Activated naive CD8-positive, alpha-beta T cell treated with anti-CD3 and anti-CD28 coated beads for 36 hours (primary cell): ENCODE results near the gene CAPNS2. TPM values are rescaled to one million over a fixed set of nuclear protein-coding genes. Genes with fewer than 3 reads are reported as not detected.

ENCODE experiments used
- DNase-seq: peaks from one replicate; pipeline ENCODE4 v3.0.0; 2021
- H3K27ac Mint-ChIP-seq: one replicate; pipeline ENCODE4 v1.8.0; 2022; ENCODE audit warnings: mild to moderate bottlenecking, moderate library complexity, mixed read lengths
- H3K27me3 Mint-ChIP-seq: one replicate; pipeline ENCODE4 v1.8.0; 2022; ENCODE audit warnings: mild to moderate bottlenecking, mixed read lengths
- H3K36me3 Mint-ChIP-seq: one replicate; pipeline ENCODE4 v1.8.0; 2021; ENCODE audit warnings: mild to moderate bottlenecking, mixed read lengths
- H3K4me1 Mint-ChIP-seq: one replicate; pipeline ENCODE4 v1.8.0; 2021; ENCODE audit warnings: mixed read lengths
- H3K4me3 Mint-ChIP-seq: one replicate; pipeline ENCODE4 v1.8.0; 2022; ENCODE audit warnings: mild to moderate bottlenecking, moderate library complexity, mixed read lengths
- H3K9me3 Mint-ChIP-seq: one replicate; pipeline ENCODE4 v1.8.0; 2022; ENCODE audit warnings: mixed read lengths
- total RNA-seq, 2 experiments: library from RNA; stranded (reverse); gene quantifications; one replicate each; pipeline ENCODE4 v1.2.3, GENCODE V29; 2021

CAPNS2 gene
- total RNA-seq, 2 experiments from 2014 or later, result not detected

DNA sequence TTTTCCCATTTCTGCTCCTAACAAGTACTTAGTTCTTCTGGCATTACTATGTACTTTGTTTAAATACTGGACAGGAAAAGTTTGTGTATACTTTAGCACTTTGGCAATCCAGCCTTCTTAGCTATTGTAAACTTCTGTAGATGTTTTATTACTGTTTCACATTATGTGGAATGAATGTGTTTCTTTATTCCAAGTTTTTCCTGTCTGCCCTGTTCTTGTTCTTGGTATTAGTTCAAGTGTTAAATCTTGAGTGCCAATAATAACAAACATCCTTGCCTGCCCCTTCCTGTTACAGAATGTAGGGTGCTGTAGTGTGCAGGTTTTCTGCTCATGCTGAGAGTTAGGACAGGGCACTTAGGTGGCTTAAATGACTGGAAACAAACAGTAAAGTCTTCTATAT is 7.3 kb upstream of the CAPNS2 start:
- Mint-ChIP-seq H3K4me3 (no peak overlapping the region), H3K27me3 (peaks cover 6% of the 10 kb centered on the region), H3K4me1 (no peaks in the 10 kb centered on the region), H3K9me3 (no peaks in the 10 kb centered on the region), H3K27ac (no peak overlapping the region), H3K36me3 (no peaks in the 10 kb centered on the region)
- no peak for DNase-seq

- Mint-ChIP-seq H3K4me3 (no peak overlapping the region), H3K9me3 (no peaks in the 10 kb centered on the region), H3K27ac (no peak overlapping the region), H3K36me3 (no peaks in the 10 kb centered on the region), H3K27me3 (peaks cover 6% of the 10 kb centered on the region), H3K4me1 (no peaks in the 10 kb centered on the region)
- no peak for DNase-seq
These were observed 6.5 kb upstream of the CAPNS2 start for GRCh38 chr16:55559933-55560516.

GRCh38 chr16:55561319-55561848 is 5.1 kb upstream of the CAPNS2 start:
- Mint-ChIP-seq H3K9me3 (no peaks in the 10 kb centered on the region), H3K27me3 (peaks cover 6% of the 10 kb centered on the region), H3K27ac (no peak overlapping the region), H3K4me1 (no peaks in the 10 kb centered on the region), H3K36me3 (no peaks in the 10 kb centered on the region), H3K4me3 (no peak overlapping the region)
- DNase-seq, result no peak

DNA sequence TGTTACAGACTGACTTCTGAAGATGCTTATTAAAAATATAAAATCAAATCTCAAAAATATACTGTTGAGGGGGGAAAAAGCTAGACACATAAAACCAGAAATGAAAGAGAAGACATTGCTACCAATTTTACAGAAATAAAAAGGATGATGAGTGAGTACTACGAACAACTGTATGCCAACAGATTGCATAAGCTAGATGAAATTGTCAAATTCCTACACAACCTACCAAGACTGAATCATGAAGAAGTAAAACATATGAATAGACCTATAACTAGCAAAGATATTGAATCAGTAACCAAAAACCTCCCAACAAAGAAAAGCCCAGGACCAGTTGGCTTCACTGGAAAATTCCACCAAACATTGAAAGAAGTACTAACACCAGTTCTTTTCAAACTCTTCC is 3.5 kb upstream of the CAPNS2 start:
- H3K4me3 Mint-ChIP-seq, result no peak overlapping the region
- no peaks in the 10 kb centered on the region for H3K36me3 Mint-ChIP-seq
- no peak overlapping the region for H3K27ac Mint-ChIP-seq
- no peaks in the 10 kb centered on the region for H3K4me1 Mint-ChIP-seq
- no peak for DNase-seq
- no peaks in the 10 kb centered on the region for H3K9me3 Mint-ChIP-seq
- H3K27me3 Mint-ChIP-seq, result peaks cover 6% of the 10 kb centered on the region

- Mint-ChIP-seq H3K4me3 (no peak overlapping the region), H3K4me1 (no peaks in the 10 kb centered on the region), H3K9me3 (no peaks in the 10 kb centered on the region), H3K27me3 (peaks cover 6% of the 10 kb centered on the region), H3K36me3 (no peaks in the 10 kb centered on the region), H3K27ac (no peak overlapping the region)
- no peak for DNase-seq
These were observed 2.7 kb upstream of the CAPNS2 start for GRCh38 chr16:55563797-55564196.

GRCh38 chr16:55565086-55565485 is 1.4 kb upstream of the CAPNS2 start:
- no peak for DNase-seq
- Mint-ChIP-seq H3K27ac (no peak overlapping the region), H3K4me3 (no peak overlapping the region), H3K36me3 (no peaks in the 10 kb centered on the region), H3K27me3 (peaks cover 6% of the 10 kb centered on the region), H3K9me3 (no peaks in the 10 kb centered on the region), H3K4me1 (no peaks in the 10 kb centered on the region)

DNA sequence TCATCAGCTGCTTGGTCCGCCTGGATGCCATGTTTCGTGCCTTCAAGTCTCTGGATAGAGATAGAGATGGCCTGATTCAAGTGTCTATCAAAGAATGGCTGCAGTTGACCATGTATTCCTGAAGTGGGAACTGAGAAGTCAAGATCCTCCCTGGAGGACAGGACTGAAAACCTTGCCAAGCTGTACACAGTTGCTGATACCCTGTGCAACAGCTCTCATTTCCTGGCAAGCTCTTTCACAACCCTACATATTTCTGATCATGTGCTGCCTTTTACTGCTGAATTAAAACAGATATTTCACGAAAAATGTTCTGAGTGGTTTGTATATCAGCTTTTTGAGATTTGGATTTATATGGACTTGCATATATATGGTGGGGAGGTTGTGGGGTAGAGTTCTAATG is 898 bp downstream of the CAPNS2 start:
- no peaks in the 10 kb centered on the region for H3K9me3 Mint-ChIP-seq
- H3K27me3 Mint-ChIP-seq, result peaks cover 6% of the 10 kb centered on the region
- no peak for DNase-seq
- H3K36me3 Mint-ChIP-seq, result no peaks in the 10 kb centered on the region
- no peak overlapping the region for H3K27ac Mint-ChIP-seq
- H3K4me3 Mint-ChIP-seq, result no peak overlapping the region
- no peaks in the 10 kb centered on the region for H3K4me1 Mint-ChIP-seq

DNA sequence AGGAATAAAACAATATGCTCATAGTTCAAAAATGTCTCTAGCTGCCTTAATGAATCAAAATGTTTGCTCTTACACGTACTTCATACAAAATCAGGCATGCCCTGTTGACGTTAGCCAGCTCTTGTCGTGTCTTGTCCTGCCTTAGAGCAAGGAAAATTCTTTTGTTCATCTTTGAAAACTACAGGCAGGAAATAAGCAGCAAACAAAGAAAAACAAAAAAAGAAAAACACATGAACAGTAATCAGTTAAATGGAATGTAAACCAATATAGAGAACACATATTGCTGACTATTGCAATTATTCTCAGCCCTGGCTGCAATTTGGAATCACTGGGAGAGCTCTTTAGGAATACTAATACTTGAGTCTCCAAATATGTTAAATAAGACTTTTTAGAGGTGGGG is 1.7 kb downstream of the CAPNS2 start:
- no peak overlapping the region for H3K4me3 Mint-ChIP-seq
- no peak overlapping the region for H3K27ac Mint-ChIP-seq
- no peaks in the 10 kb centered on the region for H3K36me3 Mint-ChIP-seq
- no peak for DNase-seq
- no peaks in the 10 kb centered on the region for H3K4me1 Mint-ChIP-seq
- H3K27me3 Mint-ChIP-seq, result peaks cover 6% of the 10 kb centered on the region
- no peaks in the 10 kb centered on the region for H3K9me3 Mint-ChIP-seq

DNA sequence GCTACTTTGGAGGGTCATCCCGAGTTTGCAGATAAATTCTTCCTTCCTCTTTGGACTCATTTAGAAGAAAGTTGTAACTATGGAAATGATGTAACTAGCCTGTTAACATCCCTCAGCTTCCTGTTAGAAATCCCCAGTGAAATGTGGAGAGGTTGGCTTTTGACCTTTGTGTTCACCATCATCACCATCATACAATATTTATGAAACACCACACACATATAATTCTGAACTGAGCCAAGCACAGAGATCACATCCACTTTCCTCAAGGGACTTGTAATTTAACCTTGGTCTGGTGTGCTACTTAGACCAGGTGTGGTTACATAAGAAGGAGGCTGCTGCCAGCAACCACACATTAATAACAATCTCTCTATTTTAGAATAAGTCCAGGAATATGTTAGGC is 2.5 kb downstream of the CAPNS2 start:
- no peaks in the 10 kb centered on the region for H3K36me3 Mint-ChIP-seq
- H3K4me3 Mint-ChIP-seq, result no peak overlapping the region
- H3K9me3 Mint-ChIP-seq, result no peaks in the 10 kb centered on the region
- no peak for DNase-seq
- no peaks in the 10 kb centered on the region for H3K4me1 Mint-ChIP-seq
- peaks cover under 1% of the 10 kb centered on the region for H3K27me3 Mint-ChIP-seq
- H3K27ac Mint-ChIP-seq, result no peak overlapping the region

- Mint-ChIP-seq H3K27me3 (no peaks in the 10 kb centered on the region), H3K9me3 (no peaks in the 10 kb centered on the region), H3K4me3 (no peak overlapping the region), H3K36me3 (no peaks in the 10 kb centered on the region), H3K27ac (no peak overlapping the region), H3K4me1 (no peaks in the 10 kb centered on the region)
- DNase-seq, result no peak
These were observed 3.7 kb downstream of the CAPNS2 start for GRCh38 chr16:55570159-55570558.

DNA sequence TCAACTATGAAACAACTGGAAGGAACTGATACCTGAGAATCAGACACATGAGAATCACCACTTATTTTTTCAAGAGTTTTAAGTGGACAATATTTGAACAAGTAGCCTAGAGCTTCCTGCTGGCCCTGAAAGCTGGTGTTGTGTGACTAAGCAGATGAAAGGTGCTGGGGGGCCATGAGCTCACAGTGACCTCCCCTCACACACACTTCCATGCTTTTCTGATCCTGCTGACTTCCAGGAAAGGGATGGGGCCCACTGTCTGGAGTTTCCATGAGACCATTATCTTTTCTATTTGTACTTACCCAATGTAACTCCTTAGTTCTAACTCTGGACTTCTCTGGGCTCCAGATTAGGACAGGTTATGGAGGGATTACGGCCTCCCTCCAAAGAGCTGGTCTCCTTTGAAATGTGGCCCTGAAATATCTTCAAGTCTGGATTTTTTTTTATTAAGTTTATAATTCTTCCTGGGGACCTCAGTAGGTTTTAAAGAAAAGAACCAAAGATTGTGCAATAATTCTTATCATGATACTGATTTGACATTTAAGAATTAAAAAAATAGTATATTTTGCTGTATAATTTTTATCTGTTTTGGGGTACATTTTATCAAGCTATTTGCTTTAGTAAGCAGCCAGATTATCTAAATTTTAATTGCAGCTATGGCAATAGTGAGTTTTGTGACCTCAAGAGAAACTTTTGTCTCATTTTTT is 4.9 kb downstream of the CAPNS2 start:
- Mint-ChIP-seq H3K27me3 (no peaks in the 10 kb centered on the region), H3K4me1 (no peaks in the 10 kb centered on the region), H3K36me3 (no peaks in the 10 kb centered on the region), H3K27ac (no peak overlapping the region), H3K9me3 (no peaks in the 10 kb centered on the region), H3K4me3 (no peak overlapping the region)
- no peak for DNase-seq

- DNase-seq, result no peak
- H3K4me3 Mint-ChIP-seq, result no peak overlapping the region
- H3K27me3 Mint-ChIP-seq, result no peaks in the 10 kb centered on the region
- no peaks in the 10 kb centered on the region for H3K9me3 Mint-ChIP-seq
- no peak overlapping the region for H3K27ac Mint-ChIP-seq
- H3K36me3 Mint-ChIP-seq, result no peaks in the 10 kb centered on the region
- no peaks in the 10 kb centered on the region for H3K4me1 Mint-ChIP-seq
These were observed 6.0 kb downstream of the CAPNS2 start for GRCh38 chr16:55572439-55572838.

DNA sequence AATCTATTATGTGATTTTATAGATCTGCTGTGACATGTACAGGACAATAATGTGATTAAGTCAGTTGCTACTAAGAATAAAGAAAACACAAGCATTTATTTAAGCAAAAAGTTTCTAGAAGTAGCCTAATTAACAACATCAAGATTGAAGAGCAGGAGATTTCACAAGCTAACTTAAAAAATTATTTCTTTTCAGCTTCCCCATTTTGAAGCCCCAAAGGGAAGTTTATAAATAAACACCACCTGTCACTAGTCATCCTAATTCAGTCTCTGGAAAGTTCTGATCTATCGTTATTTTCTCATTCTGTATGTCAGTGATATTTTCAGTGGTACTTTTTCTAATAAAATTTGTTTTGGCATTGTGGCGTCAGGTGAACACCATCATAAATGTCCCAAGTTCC is 8.3 kb downstream of the CAPNS2 start:
- no peaks in the 10 kb centered on the region for H3K27me3 Mint-ChIP-seq
- no peak overlapping the region for H3K4me3 Mint-ChIP-seq
- no peak for DNase-seq
- H3K4me1 Mint-ChIP-seq, result no peaks in the 10 kb centered on the region
- H3K9me3 Mint-ChIP-seq, result no peaks in the 10 kb centered on the region
- no peak overlapping the region for H3K27ac Mint-ChIP-seq
- no peaks in the 10 kb centered on the region for H3K36me3 Mint-ChIP-seq

- Mint-ChIP-seq H3K27ac (no peak overlapping the region), H3K4me1 (no peaks in the 10 kb centered on the region), H3K36me3 (no peaks in the 10 kb centered on the region), H3K27me3 (no peaks in the 10 kb centered on the region), H3K4me3 (no peak overlapping the region), H3K9me3 (no peaks in the 10 kb centered on the region)
- DNase-seq, result no peak
These were observed 9.0 kb downstream of the CAPNS2 start for GRCh38 chr16:55575496-55575895.

DNA sequence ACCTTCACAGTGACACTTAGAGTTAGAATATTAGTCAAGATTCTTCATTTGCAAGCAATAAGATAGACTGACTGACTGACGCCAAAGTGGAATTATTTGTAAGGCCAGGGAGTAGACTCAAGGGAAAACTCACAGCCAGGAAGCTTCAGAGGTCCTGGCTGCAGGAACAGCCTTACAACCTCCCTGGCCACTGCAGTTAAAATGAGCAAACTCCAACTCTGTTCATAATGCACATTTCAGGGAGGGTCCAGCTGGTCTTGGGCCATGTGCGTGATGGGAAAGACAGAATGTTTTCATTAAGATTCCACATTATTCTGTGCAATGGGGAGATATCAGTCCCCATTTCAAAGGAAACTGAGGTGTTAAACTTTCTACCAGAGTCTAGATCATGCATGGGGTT is 9.9 kb downstream of the CAPNS2 start:
- H3K4me1 Mint-ChIP-seq, result no peaks in the 10 kb centered on the region
- H3K27me3 Mint-ChIP-seq, result no peaks in the 10 kb centered on the region
- H3K4me3 Mint-ChIP-seq, result no peak overlapping the region
- no peaks in the 10 kb centered on the region for H3K36me3 Mint-ChIP-seq
- H3K27ac Mint-ChIP-seq, result no peak overlapping the region
- no peak for DNase-seq
- H3K9me3 Mint-ChIP-seq, result no peaks in the 10 kb centered on the region

- H3K4me1 Mint-ChIP-seq, result no peaks in the 10 kb centered on the region
These were observed 11.4 kb downstream of the CAPNS2 start for GRCh38 chr16:55577887-55578286.

More at GRCh38 chr16:55577887-55578286, 11.4 kb downstream of the CAPNS2 start:
- Mint-ChIP-seq H3K27me3 (no peaks in the 10 kb centered on the region), H3K4me3 (no peak overlapping the region), H3K9me3 (no peaks in the 10 kb centered on the region), H3K36me3 (no peaks in the 10 kb centered on the region), H3K27ac (no peak overlapping the region)
- DNase-seq, result no peak
